HG03460 (cell line): ENCODE measurements around the gene NMD3.

Source experiments
- ATAC-seq: cut with Tn5 transposase; IDR thresholded peaks from one replicate; pipeline ENCODE4 v1.9.1; 2021; ENCODE audit not compliant: unreplicated experiment

NMD3 gene

GRCh38 chr3:161230621-161231171 is 9.6 kb downstream of the NMD3 start:
- ATAC-seq, result no peak

- ATAC-seq, result no peak
These were observed 10.8 kb downstream of the NMD3 start for GRCh38 chr3:161231861-161232260.

- no peak for ATAC-seq
These were observed 12.4 kb downstream of the NMD3 start for GRCh38 chr3:161233557-161233956.

DNA sequence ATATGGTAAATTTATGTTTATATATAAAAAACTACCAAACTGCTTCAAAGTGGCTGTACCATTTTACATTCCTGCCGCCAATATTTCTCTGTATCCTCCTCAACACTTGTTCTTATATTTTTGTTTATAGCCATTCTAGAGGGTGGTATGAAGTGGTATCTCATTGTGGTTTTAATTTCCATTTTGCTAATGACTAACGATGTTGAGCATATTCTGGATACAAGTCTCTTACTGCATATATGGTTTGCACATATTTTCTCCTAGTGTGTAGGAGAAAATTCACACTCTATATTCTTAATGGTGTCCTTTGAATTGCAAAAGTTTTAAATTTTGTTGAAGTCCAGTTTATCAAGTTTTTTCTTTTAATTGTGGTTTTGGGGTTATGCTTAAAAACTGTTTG is 15.1 kb downstream of the NMD3 start:
- ATAC-seq, result no peak

DNA sequence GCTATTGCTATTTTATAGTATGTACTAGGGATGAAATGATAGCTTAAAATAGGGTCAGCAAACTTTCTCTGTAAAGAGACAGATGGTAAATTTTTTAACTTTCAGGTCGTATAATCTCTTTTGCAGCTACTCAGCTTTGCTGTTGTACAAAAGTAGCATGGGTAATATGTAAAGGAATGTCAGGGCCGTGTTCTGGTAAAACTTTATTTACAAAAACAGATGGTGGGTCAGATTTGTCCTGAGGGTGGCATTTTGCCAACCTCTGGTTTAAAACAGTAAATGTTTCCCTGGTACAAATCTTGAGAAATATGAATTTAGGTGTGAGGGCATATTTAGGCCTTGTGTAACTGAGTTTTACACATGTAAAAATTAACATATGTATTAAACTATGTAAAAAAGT is 18.6 kb downstream of the NMD3 start:
- ATAC-seq, result no peak

- no peak for ATAC-seq
These were observed 23.4 kb downstream of the NMD3 start for GRCh38 chr3:161244538-161244937.

- ATAC-seq, result no peak
These were observed 25.9 kb downstream of the NMD3 start for GRCh38 chr3:161247049-161247448.

GRCh38 chr3:161250116-161250515 is 29.0 kb downstream of the NMD3 start:
- no peak for ATAC-seq

- ATAC-seq, result no peak
These were observed 30.6 kb downstream of the NMD3 start for GRCh38 chr3:161251716-161252115.

DNA sequence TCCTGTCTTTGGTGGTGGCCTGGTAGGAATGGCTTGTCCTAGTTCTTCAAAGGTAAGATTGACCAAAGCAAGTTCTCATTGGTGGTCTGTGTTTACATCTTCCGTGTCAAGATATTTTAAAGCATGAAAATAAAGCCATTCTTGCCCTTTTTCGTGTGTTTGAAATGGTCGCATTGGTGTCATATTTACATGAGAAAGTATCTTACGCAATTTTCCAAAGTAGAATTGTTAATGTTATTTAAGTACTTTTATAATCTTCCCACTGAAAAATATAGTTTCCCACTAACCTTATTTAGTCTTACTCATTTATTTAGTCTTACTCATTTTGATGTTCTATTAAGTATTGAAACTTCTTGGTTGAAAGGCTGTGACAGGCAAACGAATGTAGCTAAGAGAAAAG is 31.0 kb downstream of the NMD3 start:
- ATAC-seq, result no peak

- no peak for ATAC-seq
These were observed 32.6 kb downstream of the NMD3 start for GRCh38 chr3:161253711-161254110.

- ATAC-seq, result no peak
These were observed 33.8 kb downstream of the NMD3 start for GRCh38 chr3:161254861-161255260.

DNA sequence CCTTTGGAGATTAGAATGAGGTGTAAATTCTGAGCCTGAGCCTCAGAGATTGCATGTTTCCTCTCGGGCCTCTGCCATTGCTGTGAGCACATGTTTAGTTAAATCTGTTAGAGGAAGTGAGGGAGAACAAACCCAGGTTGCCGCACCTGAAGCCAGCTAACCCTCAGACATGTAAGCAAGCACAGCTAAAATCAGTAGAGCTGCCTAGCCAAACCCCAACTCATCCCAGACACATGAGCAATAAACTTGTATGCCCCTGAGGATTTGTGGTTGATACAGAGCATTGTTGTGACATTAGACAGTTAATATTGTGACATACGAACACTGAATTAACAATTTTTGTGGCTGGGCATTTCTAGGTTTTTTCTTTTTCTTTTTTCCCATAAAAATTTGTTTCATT is 41.9 kb downstream of the NMD3 start:
- no peak for ATAC-seq

- ATAC-seq, result no peak
These were observed 43.7 kb downstream of the NMD3 start for GRCh38 chr3:161264852-161265251.

- no peak for ATAC-seq
These were observed 44.9 kb downstream of the NMD3 start for GRCh38 chr3:161265916-161266571.

GRCh38 chr3:161266731-161267150 is 45.6 kb downstream of the NMD3 start:
- no peak for ATAC-seq

- no peak for ATAC-seq
These were observed 46.5 kb downstream of the NMD3 start for GRCh38 chr3:161267646-161268045.

- ATAC-seq, result no peak
These were observed 47.5 kb downstream of the NMD3 start for GRCh38 chr3:161268601-161269000.

GRCh38 chr3:161270991-161271390 is 49.9 kb downstream of the NMD3 start:
- no peak for ATAC-seq

GRCh38 chr3:161271646-161272045 is 50.5 kb downstream of the NMD3 start:
- ATAC-seq, result no peak

- no peak for ATAC-seq
These were observed 51.4 kb downstream of the NMD3 start for GRCh38 chr3:161272524-161272923.

- ATAC-seq, result no peak
These were observed 52.6 kb downstream of the NMD3 start for GRCh38 chr3:161273589-161274218.
